Measurements from ENCODE around the gene PMEPA1. TPM values are rescaled to one million over a fixed set of nuclear protein-coding genes. Genes with fewer than 3 reads are reported as not detected.

The PMEPA1 gene
- total RNA-seq, 4 donors from 2014 or later: 7.5 to 31.3 (median 13.9) TPM

- TF ChIP-seq CTCF (IDR thresholded peaks at IDR 0.05; ENCODE audit: low read depth): no peak
Observed at GRCh38 chr20:57688295-57688694, 21.5 kb downstream of the PMEPA1 start.

- no peak for TF ChIP-seq CTCF (IDR thresholded peaks at IDR 0.05; ENCODE audit: low read depth)
Observed at GRCh38 chr20:57686931-57687652, 22.7 kb downstream of the PMEPA1 start.

GRCh38 chr20:57685146-57685758 lies 24.6 kb downstream of the PMEPA1 start:
- no peak for TF ChIP-seq CTCF (IDR thresholded peaks at IDR 0.05; ENCODE audit: low read depth)

GRCh38 chr20:57684808-57685140 lies 25.0 kb downstream of the PMEPA1 start:
- TF ChIP-seq CTCF (IDR thresholded peaks at IDR 0.05; ENCODE audit: low read depth): no peak

DNA sequence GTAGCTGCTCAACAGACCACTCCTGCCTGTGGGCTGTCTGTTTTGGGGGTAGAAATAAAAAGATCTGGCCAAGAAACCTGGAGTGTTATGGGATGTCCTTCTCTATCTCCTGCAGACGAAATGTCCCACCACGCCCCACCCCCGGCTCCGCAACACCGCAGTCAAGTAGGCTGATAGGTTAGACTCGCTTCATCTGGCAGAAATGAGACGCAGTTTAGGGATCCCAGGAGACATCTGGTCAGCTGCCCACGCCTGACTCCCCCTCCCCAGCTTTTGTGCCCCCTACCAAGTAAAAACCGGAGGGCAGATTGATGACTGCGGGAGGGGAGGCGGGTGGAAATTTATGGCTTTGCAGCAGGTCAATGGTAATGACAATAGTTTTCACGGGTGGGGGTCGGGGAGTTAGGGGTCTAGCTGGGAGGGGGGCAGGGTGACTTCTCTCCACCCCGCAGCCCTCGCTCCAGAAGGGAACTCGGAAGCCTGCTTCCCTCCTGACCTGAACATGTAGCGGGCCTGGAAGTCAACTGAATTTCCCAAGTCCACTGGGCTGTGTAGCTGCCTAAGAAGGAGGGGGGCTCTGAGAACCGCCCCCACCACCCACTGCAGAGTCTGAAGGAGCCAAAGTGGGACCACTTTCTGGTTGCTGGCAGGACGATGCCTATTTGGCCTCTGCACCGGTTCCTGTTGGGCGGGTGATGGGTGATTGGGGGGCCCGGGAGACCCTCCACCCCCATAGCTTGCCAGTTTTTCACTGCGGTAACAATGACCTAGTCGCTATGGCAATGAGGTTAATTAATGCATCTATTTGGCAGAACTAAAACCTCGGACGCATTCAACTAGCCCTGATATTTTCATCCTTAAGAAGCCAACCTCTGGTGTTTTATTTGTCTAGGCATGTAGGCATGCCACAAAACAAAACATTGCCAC lies 25.7 kb downstream of the PMEPA1 start:
- no peak for TF ChIP-seq CTCF (IDR thresholded peaks at IDR 0.05; ENCODE audit: low read depth)

- TF ChIP-seq CTCF (IDR thresholded peaks at IDR 0.05; ENCODE audit: low read depth): no peak
Observed at GRCh38 chr20:57683287-57683686, 26.5 kb downstream of the PMEPA1 start.
